Measurements from ENCODE around the gene IQSEC1. TPM values are rescaled to one million over a fixed set of nuclear protein-coding genes. Genes with fewer than 3 reads are reported as not detected.

IQSEC1 gene
- total RNA-seq, 1 donor from 2014 or later, result 82.3 TPM

GRCh38 chr3:13082677-13083076, 9.4 kb upstream of the IQSEC1 start:
- TF ChIP-seq CTCF (IDR thresholded peaks at IDR 0.05), result no peak
- no peaks in the 10 kb centered on the region for H3K9me3 ChIP-seq
- no peaks in the 10 kb centered on the region for H3K36me3 ChIP-seq
- DNase-seq, result no peak
- no peak overlapping the region for H3K27ac ChIP-seq
- peaks cover 8% of the 10 kb centered on the region for H3K27me3 ChIP-seq (ENCODE audit: low read depth)
- no peak for ATAC-seq
- intact Hi-C loops (cut with DNase I), result no loop called here
- no peaks in the 10 kb centered on the region for H3K4me1 ChIP-seq
- H3K4me3 ChIP-seq, result no peak overlapping the region

- H3K36me3 ChIP-seq, result no peaks in the 10 kb centered on the region
- no peak overlapping the region for H3K4me3 ChIP-seq
- ATAC-seq (no peak), DNase-seq (no peak)
- H3K27ac ChIP-seq, result no peak overlapping the region
- peaks cover 13% of the 10 kb centered on the region for H3K27me3 ChIP-seq (ENCODE audit: low read depth)
- intact Hi-C loops (cut with DNase I), result no loop called here
- no peaks in the 10 kb centered on the region for H3K4me1 ChIP-seq
- TF ChIP-seq CTCF (IDR thresholded peaks at IDR 0.05), result no peak
- no peaks in the 10 kb centered on the region for H3K9me3 ChIP-seq
Observed at GRCh38 chr3:13081603-13082360, 8.6 kb upstream of the IQSEC1 start.

- Histone ChIP-seq H3K27ac (no peak overlapping the region), H3K4me1 (no peaks in the 10 kb centered on the region), H3K27me3 (ENCODE audit: low read depth) (peaks cover 20% of the 10 kb centered on the region), H3K36me3 (no peaks in the 10 kb centered on the region), H3K9me3 (no peaks in the 10 kb centered on the region), H3K4me3 (no peak overlapping the region)
- ATAC-seq, result no peak
- intact Hi-C loops (cut with DNase I), result no loop called here
- DNase-seq, result no peak
- no peak for TF ChIP-seq CTCF (IDR thresholded peaks at IDR 0.05)
Observed at GRCh38 chr3:13080591-13080990, 7.4 kb upstream of the IQSEC1 start.

- Histone ChIP-seq H3K36me3 (no peaks in the 10 kb centered on the region), H3K4me1 (no peaks in the 10 kb centered on the region), H3K4me3 (no peak overlapping the region), H3K9me3 (no peaks in the 10 kb centered on the region), H3K27me3 (ENCODE audit: low read depth) (peaks cover 22% of the 10 kb centered on the region), H3K27ac (no peak overlapping the region)
- intact Hi-C loops (cut with DNase I), result no loop called here
- no peak for TF ChIP-seq CTCF (IDR thresholded peaks at IDR 0.05)
- ATAC-seq (no peak), DNase-seq (no peak)
Observed at GRCh38 chr3:13080026-13080425, 6.8 kb upstream of the IQSEC1 start.

GRCh38 chr3:13079510-13079909, 6.3 kb upstream of the IQSEC1 start:
- Histone ChIP-seq H3K4me3 (no peak overlapping the region), H3K4me1 (no peaks in the 10 kb centered on the region), H3K27me3 (ENCODE audit: low read depth) (peaks cover 28% of the 10 kb centered on the region), H3K9me3 (no peaks in the 10 kb centered on the region), H3K36me3 (no peaks in the 10 kb centered on the region), H3K27ac (no peak overlapping the region)
- intact Hi-C loops (cut with DNase I), result no loop called here
- ATAC-seq (no peak), DNase-seq (no peak)
- no peak for TF ChIP-seq CTCF (IDR thresholded peaks at IDR 0.05)

All from lower lobe of right lung (tissue), 2 donors.